Panc1 (cell line): ENCODE data around the gene DIDO1. TPM values are rescaled to one million over a fixed set of nuclear protein-coding genes. Genes with fewer than 3 reads are reported as not detected.
A peak's percentile ranks its signal among the peaks of the same experiment; 100 is the strongest.

Source experiments
- ATAC-seq: fragments of 200-7000 bp; cut with Tn5 transposase; 2 replicates; pipeline ENCODE4 v1.9.1; 2020; ENCODE audit warnings: mild to moderate bottlenecking, moderate library complexity
- BruUV-seq: library from RNA; stranded (reverse); fragments of 400-500 nt; replicated peaks from 2 replicates; lab custom pipeline; 2021; lab: Mats Ljungman, UMichigan
- CTCF ChIA-PET: fragments of 300-600 bp; sonication (Branson Sonifier 250); formaldehyde crosslinking; loops from one replicate; lab custom pipeline; 2022; ENCODE audit warnings: antibody characterized with exemption; lab: Charles Lee
- POLR2A ChIA-PET: fragments of 300-600 bp; sonication (Branson Sonifier 250); formaldehyde crosslinking; loops from one replicate; lab custom pipeline; 2022; ENCODE audit warnings: antibody characterized with exemption; lab: Charles Lee
- DNase-seq: peaks from one replicate; pipeline ENCODE4 v3.0.0-alpha.2; 2010; ENCODE audit warnings: low read depth, low spot score
- H3K27ac ChIP-seq: 2 replicates; pipeline ENCODE4 v1.5.1; 2011; ENCODE audit warnings: mild to moderate bottlenecking, low read length, inconsistent platforms
- H3K27me3 ChIP-seq: fragments of 200-500 bp; sonication (Bioruptor generic); 2 replicates; pipeline ENCODE4 v1.6.0; 2014; ENCODE audit warnings: low read length, inconsistent platforms; ENCODE audit not compliant: control insufficient read depth, insufficient read depth
- H3K36me3 ChIP-seq: fragments of 200-500 bp; sonication (Bioruptor generic); 2 replicates; pipeline ENCODE4 v1.5.1; 2014; ENCODE audit warnings: inconsistent platforms, mild to moderate bottlenecking, low read length, moderate library complexity; ENCODE audit not compliant: control insufficient read depth, insufficient read depth
- H3K4me1 ChIP-seq: 2 replicates; pipeline ENCODE4 v1.5.1; 2011; ENCODE audit warnings: inconsistent platforms, mild to moderate bottlenecking, low read length, moderate library complexity; ENCODE audit not compliant: control insufficient read depth, insufficient read depth
- H3K4me3 ChIP-seq, 2 experiments: 2 replicates each; pipeline ENCODE4 v1.5.1; 2011 to 2012; ENCODE audit warnings: low read depth in 2 of 2, low read length in 2 of 2, mild to moderate bottlenecking in 2 of 2, inconsistent platforms in 1 of 2, moderate library complexity in 1 of 2
- H3K9me3 ChIP-seq: fragments of 200-500 bp; sonication (Bioruptor generic); 2 replicates; pipeline ENCODE4 v1.5.1; 2014; ENCODE audit warnings: low read depth, mild to moderate bottlenecking, inconsistent platforms, low read length, moderate library complexity; ENCODE audit not compliant: control insufficient read depth, insufficient read depth
- POLR2AphosphoS5 ChIP-seq: IDR thresholded peaks from 2 replicates; pipeline ENCODE4 v1.6.1; 2012; ENCODE audit warnings: mild to moderate bottlenecking, low read depth, low read length, moderate library complexity
- SIN3A ChIP-seq: IDR thresholded peaks from 2 replicates; pipeline ENCODE4 v1.6.1; 2012; ENCODE audit warnings: low read depth, mild to moderate bottlenecking, low read length, moderate library complexity, borderline replicate concordance; ENCODE audit not compliant: insufficient read depth
- TCF7L2 ChIP-seq: IDR thresholded peaks from 2 replicates; pipeline ENCODE4 v1.6.1; 2011; ENCODE audit warnings: mild to moderate bottlenecking, low read depth, low read length, inconsistent platforms
- in situ Hi-C: cut with HindIII; loops from 2 replicates; pipeline ENCODE4 v1.10.0; 2016; ENCODE audit warnings: low sequenced_read_pairs, low pct_unique_long_range_greater_than_20kb
- intact Hi-C: fragments of 100-400 bp; cut with micrococcal nuclease; formaldehyde crosslinking; loops from one replicate; pipeline ENCODE4 v1.10.0; 2022; ENCODE audit not compliant: unreplicated experiment
- total RNA-seq: library from RNA; stranded (reverse); gene quantifications from one replicate; pipeline ENCODE4 v1.2.1, GENCODE V29; 2021; ENCODE audit not compliant: unreplicated experiment
- TF ChIP-seq, protein P1 (sequence below), 2 experiments: IDR thresholded peaks; 2 replicates each; pipeline ENCODE4 v1.6.1; 2011 to 2012; ENCODE audit warnings: low read depth in 2 of 2, control low read depth in 1 of 2, low read length in 1 of 2, mild to moderate bottlenecking in 1 of 2, moderate library complexity in 1 of 2; ENCODE audit not compliant: insufficient read depth in 1 of 2
- TF ChIP-seq, protein P2 (sequence below): fragments of 450-650 bp; IDR thresholded peaks from 2 replicates; pipeline ENCODE4 v1.5.1; 2017; ENCODE audit warnings: mild to moderate bottlenecking

The DIDO1 gene
- total RNA-seq, 1 experiment from 2014 or later: 57.3 TPM

DNA sequence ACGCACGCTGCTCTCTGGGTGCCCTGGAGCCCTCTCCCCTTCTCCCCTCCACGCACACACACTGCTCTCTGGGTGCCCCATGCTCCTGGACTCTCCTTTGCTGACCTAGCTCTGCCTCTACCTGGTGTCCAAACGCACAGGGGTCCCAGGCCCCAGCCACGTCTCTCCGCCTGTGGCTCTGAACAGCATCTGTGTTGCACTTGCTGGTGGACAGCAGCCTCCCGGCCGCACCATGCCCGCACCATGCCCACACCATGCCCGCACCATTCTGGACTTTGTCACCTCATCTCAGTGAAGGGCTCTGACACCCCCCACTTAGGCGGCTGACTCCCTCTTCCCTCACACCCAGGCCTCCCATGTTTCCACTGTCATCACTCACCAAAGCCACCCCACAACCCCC is 86.5 kb downstream of the DIDO1 start:
- ChIA-PET POLR2A (no interaction called here), CTCF (no interaction called here)
- Histone ChIP-seq H3K27ac (no peak overlapping the region), H3K36me3 (no peaks in the 10 kb centered on the region), H3K9me3 (no peaks in the 10 kb centered on the region), H3K4me3 (no peak overlapping the region), H3K4me1 (no peaks in the 10 kb centered on the region), H3K27me3 (no peaks in the 10 kb centered on the region)
- TF ChIP-seq, protein P1, sequence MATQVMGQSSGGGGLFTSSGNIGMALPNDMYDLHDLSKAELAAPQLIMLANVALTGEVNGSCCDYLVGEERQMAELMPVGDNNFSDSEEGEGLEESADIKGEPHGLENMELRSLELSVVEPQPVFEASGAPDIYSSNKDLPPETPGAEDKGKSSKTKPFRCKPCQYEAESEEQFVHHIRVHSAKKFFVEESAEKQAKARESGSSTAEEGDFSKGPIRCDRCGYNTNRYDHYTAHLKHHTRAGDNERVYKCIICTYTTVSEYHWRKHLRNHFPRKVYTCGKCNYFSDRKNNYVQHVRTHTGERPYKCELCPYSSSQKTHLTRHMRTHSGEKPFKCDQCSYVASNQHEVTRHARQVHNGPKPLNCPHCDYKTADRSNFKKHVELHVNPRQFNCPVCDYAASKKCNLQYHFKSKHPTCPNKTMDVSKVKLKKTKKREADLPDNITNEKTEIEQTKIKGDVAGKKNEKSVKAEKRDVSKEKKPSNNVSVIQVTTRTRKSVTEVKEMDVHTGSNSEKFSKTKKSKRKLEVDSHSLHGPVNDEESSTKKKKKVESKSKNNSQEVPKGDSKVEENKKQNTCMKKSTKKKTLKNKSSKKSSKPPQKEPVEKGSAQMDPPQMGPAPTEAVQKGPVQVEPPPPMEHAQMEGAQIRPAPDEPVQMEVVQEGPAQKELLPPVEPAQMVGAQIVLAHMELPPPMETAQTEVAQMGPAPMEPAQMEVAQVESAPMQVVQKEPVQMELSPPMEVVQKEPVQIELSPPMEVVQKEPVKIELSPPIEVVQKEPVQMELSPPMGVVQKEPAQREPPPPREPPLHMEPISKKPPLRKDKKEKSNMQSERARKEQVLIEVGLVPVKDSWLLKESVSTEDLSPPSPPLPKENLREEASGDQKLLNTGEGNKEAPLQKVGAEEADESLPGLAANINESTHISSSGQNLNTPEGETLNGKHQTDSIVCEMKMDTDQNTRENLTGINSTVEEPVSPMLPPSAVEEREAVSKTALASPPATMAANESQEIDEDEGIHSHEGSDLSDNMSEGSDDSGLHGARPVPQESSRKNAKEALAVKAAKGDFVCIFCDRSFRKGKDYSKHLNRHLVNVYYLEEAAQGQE (IDR thresholded peaks at IDR 0.05; ENCODE audit: insufficient read depth in 1 of 2, low read depth in 2 of 2, low read length in 1 of 2): no peak
- no peak for TF ChIP-seq SIN3A
- TF ChIP-seq, protein P2, sequence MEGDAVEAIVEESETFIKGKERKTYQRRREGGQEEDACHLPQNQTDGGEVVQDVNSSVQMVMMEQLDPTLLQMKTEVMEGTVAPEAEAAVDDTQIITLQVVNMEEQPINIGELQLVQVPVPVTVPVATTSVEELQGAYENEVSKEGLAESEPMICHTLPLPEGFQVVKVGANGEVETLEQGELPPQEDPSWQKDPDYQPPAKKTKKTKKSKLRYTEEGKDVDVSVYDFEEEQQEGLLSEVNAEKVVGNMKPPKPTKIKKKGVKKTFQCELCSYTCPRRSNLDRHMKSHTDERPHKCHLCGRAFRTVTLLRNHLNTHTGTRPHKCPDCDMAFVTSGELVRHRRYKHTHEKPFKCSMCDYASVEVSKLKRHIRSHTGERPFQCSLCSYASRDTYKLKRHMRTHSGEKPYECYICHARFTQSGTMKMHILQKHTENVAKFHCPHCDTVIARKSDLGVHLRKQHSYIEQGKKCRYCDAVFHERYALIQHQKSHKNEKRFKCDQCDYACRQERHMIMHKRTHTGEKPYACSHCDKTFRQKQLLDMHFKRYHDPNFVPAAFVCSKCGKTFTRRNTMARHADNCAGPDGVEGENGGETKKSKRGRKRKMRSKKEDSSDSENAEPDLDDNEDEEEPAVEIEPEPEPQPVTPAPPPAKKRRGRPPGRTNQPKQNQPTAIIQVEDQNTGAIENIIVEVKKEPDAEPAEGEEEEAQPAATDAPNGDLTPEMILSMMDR: no peak
- TF ChIP-seq POLR2AphosphoS5: no peak
- no peak for TF ChIP-seq TCF7L2
- intact Hi-C loops: no loop called here
- DNase-seq (no peak), ATAC-seq (no peak)
- BruUV-seq: no TSS peak
- in situ Hi-C loops: no loop called here

DNA sequence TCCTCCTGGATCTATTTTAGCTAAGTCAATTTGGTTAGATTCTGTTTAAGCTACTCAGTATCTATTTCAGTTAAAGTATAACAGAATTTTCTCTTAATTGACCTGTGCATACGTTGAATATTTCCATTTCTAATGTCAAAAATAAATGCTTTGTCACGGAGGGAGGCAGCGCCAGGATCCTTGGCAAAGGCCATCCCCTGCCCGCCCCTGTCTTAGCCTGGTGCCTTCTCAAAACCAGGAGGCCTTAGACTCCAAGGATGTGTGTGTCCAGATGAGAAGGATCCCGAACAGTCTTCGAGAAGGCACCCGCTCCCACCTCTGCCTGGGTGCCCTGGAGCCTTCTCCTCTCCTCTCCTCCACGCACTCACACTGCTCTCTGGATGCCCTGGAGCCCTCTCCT is 87.0 kb downstream of the DIDO1 start:
- DNase-seq: no peak
- no peaks in the 10 kb centered on the region for H3K4me1 ChIP-seq
- no peaks in the 10 kb centered on the region for H3K27me3 ChIP-seq
- in situ Hi-C loops: no loop called here
- H3K27ac ChIP-seq: no peak overlapping the region
- BruUV-seq: no TSS peak
- intact Hi-C loops: no loop called here
- H3K4me3 ChIP-seq: no peak overlapping the region
- CTCF ChIA-PET: no interaction called here
- H3K9me3 ChIP-seq: no peaks in the 10 kb centered on the region
- no peak for TF ChIP-seq TCF7L2
- TF ChIP-seq, protein P1 (IDR thresholded peaks at IDR 0.05; ENCODE audit: insufficient read depth in 1 of 2, low read depth in 2 of 2, low read length in 1 of 2): no peak
- TF ChIP-seq, protein P2: no peak
- TF ChIP-seq POLR2AphosphoS5: no peak
- TF ChIP-seq SIN3A: no peak
- 0 out of 2 replicates have a peak, but pooled peaks have one; percentile 30 for ATAC-seq
- H3K36me3 ChIP-seq: no peaks in the 10 kb centered on the region
- POLR2A ChIA-PET: no interaction called here
